ENCODE data around the gene SEL1L3. TPM values are rescaled to one million over a fixed set of nuclear protein-coding genes. Genes with fewer than 3 reads are reported as not detected.

SEL1L3 gene
- total and polyA plus RNA-seq, 9 of the 15 experiments (the other 6 are each of a cell fraction or from before 2014, with no cell fraction given): 10.0 to 44.3 (median 21.6) TPM

DNA sequence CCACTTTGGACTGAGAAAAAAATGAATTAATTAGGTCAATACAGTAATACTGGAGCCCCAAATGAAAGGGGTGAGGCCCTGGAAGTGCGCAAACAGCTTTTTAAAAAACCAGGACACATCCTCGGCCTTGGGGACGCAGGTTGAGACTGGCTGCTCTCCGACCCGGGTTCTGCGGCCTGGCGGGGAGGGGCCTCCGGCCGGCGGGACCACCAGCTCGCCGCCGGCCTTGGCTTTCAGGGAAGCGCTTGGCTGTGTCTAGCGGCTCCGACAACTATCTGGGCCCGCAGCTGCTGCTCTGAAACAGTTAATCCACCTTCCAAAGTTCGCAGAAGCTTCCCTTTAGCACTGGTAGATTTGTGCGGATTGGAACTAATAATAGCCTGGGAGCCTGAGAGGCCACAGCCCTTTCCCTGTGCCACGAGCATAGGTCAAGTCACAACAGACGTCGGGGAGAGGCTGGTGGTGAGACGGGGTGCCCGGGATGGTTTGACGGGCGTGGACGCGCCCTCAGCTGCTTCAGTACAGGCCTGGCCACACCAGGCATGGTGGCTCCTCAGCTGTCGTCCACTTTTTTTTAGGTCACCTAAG, 1.1 kb upstream of the SEL1L3 start:
- Histone ChIP-seq H3K4me1 (replicated peaks in 1 of 2; ENCODE audit: control insufficient read depth in 2 of 2, insufficient read depth in 2 of 2, low read length in 2 of 2) (peaks cover 16 to 27% of the 10 kb centered on the region in 2 experiments; a peak in 4 of 5 replicates), H4K20me1 (replicated peaks; ENCODE audit: control insufficient read depth, insufficient read depth, low read length) (no peaks in the 10 kb centered on the region), H3K4me2 (ENCODE audit: insufficient read depth, low read length) (no peak overlapping the region), H3K36me3 (ENCODE audit: control insufficient read depth, insufficient read depth, low read length) (no peaks in the 10 kb centered on the region), H3K27ac (ENCODE audit: extremely low read depth, low read depth, low read length) (no peak overlapping the region), H3K9me3 (replicated peaks; ENCODE audit: control insufficient read depth, insufficient read depth, low read depth, low read length) (no peaks in the 10 kb centered on the region), H3K9ac (ENCODE audit: insufficient read depth in 1 of 2, low read depth in 2 of 2, low read length in 2 of 2) (peak overlapping the region in 1 of 2 experiments; percentile 20; a peak in 1 of 4 replicates), H3K4me3 (no peak overlapping the region), H3K79me2 (ENCODE audit: control insufficient read depth, insufficient read depth, low read length) (peaks cover 33% of the 10 kb centered on the region), H2AFZ (ENCODE audit: low read depth, low read length) (no peak overlapping the region), H3K9me1 (ENCODE audit: control insufficient read depth, insufficient read depth, low read length) (no peaks in the 10 kb centered on the region), H3K27me3 (ENCODE audit: control insufficient read depth in 2 of 2, insufficient read depth in 2 of 2, low read length in 2 of 2) (peaks cover 8 to 15% of the 10 kb centered on the region in 2 experiments; a peak in 4 of 5 replicates)
- no TSS peak for BruUV-seq (replicated peaks)
- in situ Hi-C loops (cut with MboI): no loop called here
- intact Hi-C loops (cut with micrococcal nuclease): no loop called here
- DNase-seq (ENCODE audit: extremely low read depth in 1 of 4, low spot score in 3 of 4) (no peak), ATAC-seq (no peak), FAIRE-seq (no peak)
- ChIA-PET CTCF (ENCODE audit: low intra/inter-chr PET ratio) (no interaction called here), POLR2A (interaction anchor here (2.4 kb wide), 1 partner anchor 13 kb away, joined by 9 read pairs; no protein-coding TSS in a partner anchor)
- 82% methylated on average over 29 of the region's 29 CpGs for WGBS (ENCODE audit: insufficient coverage, low coverage, missing lambda C conversion rate)
- TF ChIP-seq ZNF57 (CRISPR knock-in tag; IDR thresholded peaks at IDR 0.05): no peak
- no peak for TF ChIP-seq RBM25 (IDR thresholded peaks at IDR 0.05; ENCODE audit: low read depth, low read length, severe bottlenecking)
- no peak for TF ChIP-seq ZNF253 (CRISPR knock-in tag; conservative IDR thresholded peaks at IDR 0.05)
- TF ChIP-seq HDAC6 (IDR thresholded peaks at IDR 0.05; ENCODE audit: low read depth, low read length): no peak
- TF ChIP-seq BDP1 (IDR thresholded peaks at IDR 0.05; ENCODE audit: insufficient read depth, insufficient read length): no peak
- TF ChIP-seq, protein P1, sequence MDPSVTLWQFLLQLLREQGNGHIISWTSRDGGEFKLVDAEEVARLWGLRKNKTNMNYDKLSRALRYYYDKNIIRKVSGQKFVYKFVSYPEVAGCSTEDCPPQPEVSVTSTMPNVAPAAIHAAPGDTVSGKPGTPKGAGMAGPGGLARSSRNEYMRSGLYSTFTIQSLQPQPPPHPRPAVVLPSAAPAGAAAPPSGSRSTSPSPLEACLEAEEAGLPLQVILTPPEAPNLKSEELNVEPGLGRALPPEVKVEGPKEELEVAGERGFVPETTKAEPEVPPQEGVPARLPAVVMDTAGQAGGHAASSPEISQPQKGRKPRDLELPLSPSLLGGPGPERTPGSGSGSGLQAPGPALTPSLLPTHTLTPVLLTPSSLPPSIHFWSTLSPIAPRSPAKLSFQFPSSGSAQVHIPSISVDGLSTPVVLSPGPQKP (CRISPR knock-in tag; IDR thresholded peaks at IDR 0.05): no peak
- TF ChIP-seq SRSF9 (IDR thresholded peaks at IDR 0.05; ENCODE audit: borderline replicate concordance, low read depth, low read length): no peak
- TF ChIP-seq, protein P2, sequence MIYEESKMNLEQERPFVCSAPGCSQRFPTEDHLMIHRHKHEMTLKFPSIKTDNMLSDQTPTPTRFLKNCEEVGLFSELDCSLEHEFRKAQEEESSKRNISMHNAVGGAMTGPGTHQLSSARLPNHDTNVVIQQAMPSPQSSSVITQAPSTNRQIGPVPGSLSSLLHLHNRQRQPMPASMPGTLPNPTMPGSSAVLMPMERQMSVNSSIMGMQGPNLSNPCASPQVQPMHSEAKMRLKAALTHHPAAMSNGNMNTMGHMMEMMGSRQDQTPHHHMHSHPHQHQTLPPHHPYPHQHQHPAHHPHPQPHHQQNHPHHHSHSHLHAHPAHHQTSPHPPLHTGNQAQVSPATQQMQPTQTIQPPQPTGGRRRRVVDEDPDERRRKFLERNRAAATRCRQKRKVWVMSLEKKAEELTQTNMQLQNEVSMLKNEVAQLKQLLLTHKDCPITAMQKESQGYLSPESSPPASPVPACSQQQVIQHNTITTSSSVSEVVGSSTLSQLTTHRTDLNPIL (CRISPR knock-in tag; IDR thresholded peaks at IDR 0.05): no peak
- no peak for TF ChIP-seq MXI1 (IDR thresholded peaks at IDR 0.05; ENCODE audit: low read depth, low read length)
- TF ChIP-seq, protein P3, sequence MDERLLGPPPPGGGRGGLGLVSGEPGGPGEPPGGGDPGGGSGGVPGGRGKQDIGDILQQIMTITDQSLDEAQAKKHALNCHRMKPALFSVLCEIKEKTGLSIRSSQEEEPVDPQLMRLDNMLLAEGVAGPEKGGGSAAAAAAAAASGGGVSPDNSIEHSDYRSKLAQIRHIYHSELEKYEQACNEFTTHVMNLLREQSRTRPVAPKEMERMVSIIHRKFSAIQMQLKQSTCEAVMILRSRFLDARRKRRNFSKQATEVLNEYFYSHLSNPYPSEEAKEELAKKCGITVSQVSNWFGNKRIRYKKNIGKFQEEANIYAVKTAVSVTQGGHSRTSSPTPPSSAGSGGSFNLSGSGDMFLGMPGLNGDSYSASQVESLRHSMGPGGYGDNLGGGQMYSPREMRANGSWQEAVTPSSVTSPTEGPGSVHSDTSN (CRISPR knock-in tag; IDR thresholded peaks at IDR 0.05; ENCODE audit: low read depth): no peak
- TF ChIP-seq, protein P3 (tag; conservative IDR thresholded peaks at IDR 0.05; ENCODE audit: low read depth): no peak
- TF ChIP-seq FOXA1 (IDR thresholded peaks at IDR 0.05; ENCODE audit: borderline replicate concordance): no peak
- no peak for TF ChIP-seq NR4A1 (CRISPR knock-in tag; IDR thresholded peaks at IDR 0.05)
- no peak for TF ChIP-seq NR4A1 (tag; IDR thresholded peaks at IDR 0.05)
- TF ChIP-seq, protein P4, sequence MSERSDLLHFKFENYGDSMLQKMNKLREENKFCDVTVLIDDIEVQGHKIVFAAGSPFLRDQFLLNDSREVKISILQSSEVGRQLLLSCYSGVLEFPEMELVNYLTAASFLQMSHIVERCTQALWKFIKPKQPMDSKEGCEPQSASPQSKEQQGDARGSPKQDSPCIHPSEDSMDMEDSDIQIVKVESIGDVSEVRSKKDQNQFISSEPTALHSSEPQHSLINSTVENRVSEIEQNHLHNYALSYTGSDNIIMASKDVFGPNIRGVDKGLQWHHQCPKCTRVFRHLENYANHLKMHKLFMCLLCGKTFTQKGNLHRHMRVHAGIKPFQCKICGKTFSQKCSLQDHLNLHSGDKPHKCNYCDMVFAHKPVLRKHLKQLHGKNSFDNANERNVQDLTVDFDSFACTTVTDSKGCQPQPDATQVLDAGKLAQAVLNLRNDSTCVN (CRISPR knock-in tag; IDR thresholded peaks at IDR 0.05): no peak
- no peak for TF ChIP-seq ZNF780A (CRISPR knock-in tag; IDR thresholded peaks at IDR 0.05)
- TF ChIP-seq SMARCC2 (IDR thresholded peaks at IDR 0.05; ENCODE audit: low read depth): no peak
- no peak for TF ChIP-seq ZSCAN32 (CRISPR knock-in tag; IDR thresholded peaks at IDR 0.05)
